Measurements from ENCODE around the gene ARHGAP19.

The ARHGAP19 gene

GRCh38 chr10:97190450-97190849, 102.0 kb downstream of the ARHGAP19 start:
- DNase-seq, result no peak

DNA sequence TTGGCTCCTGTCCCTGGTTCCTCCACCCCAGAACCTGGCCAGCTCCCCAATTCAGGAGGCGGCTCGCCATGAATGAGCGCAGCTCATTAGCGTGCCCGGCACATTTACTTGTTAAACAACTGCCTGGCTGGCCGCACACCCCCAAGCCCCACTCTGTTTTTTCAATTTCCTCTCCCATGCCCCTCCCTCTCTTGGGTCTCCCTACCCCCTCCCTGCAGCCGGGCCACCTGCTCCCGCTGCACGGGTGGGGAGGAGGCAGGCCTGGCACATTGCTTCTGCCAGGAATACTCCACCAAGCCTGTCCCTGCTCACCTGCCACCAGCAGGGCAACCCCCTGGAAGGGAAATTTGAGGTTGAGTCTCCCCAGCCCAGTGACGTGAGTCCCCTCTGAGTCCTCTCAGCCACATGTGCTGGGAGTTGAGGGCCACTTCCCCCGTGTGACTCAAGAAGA, 104.2 kb downstream of the ARHGAP19 start:
- peak; percentile 36 to 80 for DNase-seq

- no peak for DNase-seq
Observed at GRCh38 chr10:97186911-97187310, 105.5 kb downstream of the ARHGAP19 start.

GRCh38 chr10:97185326-97186058, 106.9 kb downstream of the ARHGAP19 start, which contains the start of gene SLIT1:
Gene SLIT1, minus strand, starts transcription at chr10:97185959. Its CDS starts 285 bp downstream, at chr10:97185674.
- DNase-seq, result peak; percentile 30 to 72

DNA sequence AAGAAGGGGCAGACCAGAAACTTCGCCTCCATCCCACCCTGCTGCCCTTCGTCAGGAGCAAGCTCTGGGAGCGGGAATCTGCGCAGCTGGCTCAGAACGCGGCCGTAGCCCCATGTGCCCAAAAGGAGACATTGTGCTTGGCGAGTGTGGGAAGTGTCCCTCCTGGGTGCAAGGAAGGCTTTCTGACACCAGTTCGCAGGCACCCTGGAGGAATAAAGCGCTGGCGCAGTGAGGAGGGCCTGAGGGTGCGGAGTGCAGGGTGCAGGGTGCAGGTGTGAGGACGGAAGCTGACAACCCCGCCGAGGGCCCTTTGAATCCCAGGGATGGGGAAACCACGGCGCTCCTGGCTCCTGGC, 107.5 kb downstream of the ARHGAP19 start:
- peak in 1 of 2 experiments; percentile 62 for DNase-seq

GRCh38 chr10:97183314-97183713, 109.1 kb downstream of the ARHGAP19 start:
- DNase-seq, result no peak

- no peak for DNase-seq
Observed at GRCh38 chr10:97182288-97182990, 110.0 kb downstream of the ARHGAP19 start.

DNA sequence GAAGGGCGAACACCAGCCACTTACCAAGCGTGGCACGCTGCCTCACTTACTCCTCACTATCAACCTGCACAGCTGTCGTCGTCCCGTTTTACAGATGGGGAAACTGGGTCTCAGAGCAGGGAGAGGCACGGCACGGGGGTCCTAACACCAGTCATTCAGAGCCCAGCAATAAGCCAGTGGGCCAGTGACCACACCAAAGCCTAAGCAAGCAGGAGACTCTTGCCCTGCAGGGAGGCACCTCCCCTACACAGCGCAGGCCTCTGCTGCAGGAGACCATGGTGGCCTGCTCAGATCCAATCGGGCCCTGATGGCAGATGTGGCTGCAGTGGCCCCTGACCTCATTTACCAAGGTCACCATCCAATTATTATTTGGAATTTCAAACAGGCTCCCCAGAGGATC, 111.5 kb downstream of the ARHGAP19 start:
- no peak for DNase-seq

GRCh38 chr10:97180363-97180755, 112.1 kb downstream of the ARHGAP19 start:
- no peak for DNase-seq

DNA sequence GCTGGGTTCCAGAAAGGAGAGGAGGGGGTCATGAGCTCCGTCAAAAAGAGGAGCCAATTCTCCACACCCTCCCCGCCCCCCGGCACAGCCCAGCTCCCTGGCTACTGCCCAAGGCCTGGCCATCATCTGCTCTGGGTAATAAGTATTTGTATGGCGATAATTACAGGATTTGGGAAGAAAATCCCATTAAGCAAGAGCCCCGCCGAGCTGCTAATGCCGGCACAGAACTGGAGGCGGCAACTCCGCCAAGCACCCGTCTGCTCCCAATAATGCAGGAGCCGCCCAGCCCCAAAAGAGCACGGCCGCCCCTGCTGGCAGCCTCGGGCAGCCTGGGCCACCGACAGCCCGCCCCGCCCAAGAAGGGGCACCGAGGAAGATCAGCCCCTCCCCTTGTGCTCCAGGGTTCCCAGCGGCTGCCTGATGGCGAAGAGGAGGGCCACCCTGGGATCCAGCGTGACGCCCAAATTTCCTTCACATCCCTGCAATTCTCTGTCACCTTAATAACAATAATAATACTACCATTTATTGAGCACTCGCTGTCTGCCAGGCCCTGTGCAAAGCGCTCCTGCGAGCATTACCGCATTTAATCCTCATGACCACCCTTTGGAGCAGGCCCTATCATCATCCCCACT, 112.6 kb downstream of the ARHGAP19 start:
- no peak for DNase-seq

DNA sequence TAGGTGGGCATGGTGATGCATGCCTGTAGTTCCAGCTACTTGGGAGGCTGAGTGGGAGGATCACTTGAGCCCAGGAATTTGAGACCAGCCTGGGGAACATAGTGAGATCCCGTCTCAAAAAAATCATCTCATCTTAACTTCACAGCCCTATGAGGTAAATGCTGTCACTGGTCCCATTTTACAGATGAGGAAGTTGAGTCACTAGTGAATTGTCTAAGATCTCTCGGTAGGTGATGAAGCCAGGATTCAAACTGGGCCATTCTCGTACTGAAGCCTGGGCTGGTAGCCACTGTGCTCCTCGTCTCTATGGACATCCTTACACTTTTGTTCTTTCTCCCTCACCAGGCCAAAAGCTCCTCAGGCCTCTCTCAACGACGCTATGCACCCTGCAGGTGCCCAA, 113.1 kb downstream of the ARHGAP19 start:
- DNase-seq, result no peak

DNA sequence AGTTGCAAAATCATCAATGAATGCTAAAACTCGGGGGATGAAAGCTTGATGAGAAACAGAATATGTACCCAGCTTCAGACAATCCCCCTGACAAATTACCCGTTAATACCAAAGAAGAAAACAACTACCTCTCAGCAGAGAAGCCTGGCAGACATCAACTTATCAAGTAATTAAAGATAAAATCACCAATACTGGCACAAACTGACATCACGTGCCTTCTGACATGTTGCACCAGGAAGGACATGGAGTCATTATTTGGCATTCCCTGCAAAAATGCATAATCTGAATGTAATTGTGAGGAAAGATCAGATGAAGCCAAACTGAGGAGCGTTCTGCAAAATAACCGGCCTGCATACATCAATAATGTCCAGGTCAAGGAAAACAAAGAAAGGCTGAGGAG, 114.4 kb downstream of the ARHGAP19 start:
- no peak for DNase-seq

- no peak for DNase-seq
Observed at GRCh38 chr10:97176226-97176625, 116.2 kb downstream of the ARHGAP19 start.

GRCh38 chr10:97175586-97175985, 116.9 kb downstream of the ARHGAP19 start:
- peak in 1 of 2 experiments; percentile 16 for DNase-seq

GRCh38 chr10:97174941-97175340, 117.5 kb downstream of the ARHGAP19 start:
- DNase-seq, result no peak

DNA sequence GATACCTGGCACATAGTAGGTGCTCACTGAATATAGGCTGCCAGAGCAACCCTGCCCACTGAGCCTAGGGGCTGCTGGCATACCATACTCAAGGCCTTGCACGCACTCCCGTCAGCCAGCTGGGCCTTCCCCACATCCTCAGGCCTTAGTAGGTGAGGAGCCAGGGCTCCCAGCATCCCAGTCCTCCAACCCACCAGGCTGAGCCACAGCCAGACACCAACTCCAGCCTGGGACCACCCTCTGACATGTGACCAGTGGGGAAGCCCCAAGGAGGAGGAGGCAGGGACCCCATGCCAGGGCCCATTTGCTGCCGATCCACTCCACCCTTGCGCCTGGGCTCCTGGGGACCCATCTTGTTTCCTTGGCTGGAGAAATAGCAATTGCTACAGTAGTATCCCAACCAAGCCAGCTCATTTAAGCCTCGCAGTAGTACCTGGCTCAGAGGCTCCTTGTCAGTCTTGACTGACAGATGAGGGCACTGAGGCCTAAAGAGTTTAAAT, 118.1 kb downstream of the ARHGAP19 start:
- DNase-seq, result no peak

DNA sequence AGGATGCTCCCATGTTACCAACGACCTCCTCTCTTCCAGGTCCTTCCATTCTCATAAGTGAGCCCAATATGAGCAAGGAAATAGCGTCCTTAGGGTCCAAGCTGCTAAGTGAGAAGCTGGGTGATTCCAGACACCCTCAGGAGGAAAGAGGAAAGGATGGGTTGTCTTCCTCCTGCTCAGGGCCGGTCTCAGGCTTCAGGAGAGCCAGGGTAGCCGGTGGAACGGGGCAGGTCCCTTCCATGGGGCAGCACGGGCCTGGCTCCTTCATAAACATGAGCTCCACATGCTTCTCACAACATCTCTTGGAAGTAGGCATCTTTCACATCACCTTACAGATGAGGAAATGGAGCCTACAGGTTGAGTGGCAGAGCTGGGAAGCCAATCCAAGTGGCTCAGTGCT, 119.4 kb downstream of the ARHGAP19 start:
- DNase-seq, result no peak

Measured in NCI-H526 (cell line).